ENCODE measurements around the gene SORCS1.
"Not testable (repeated sequence)": the region's sequence is repeated elsewhere in the genome, so short reads cannot be mapped to it uniquely, and the experiment has no call there.

Gene SORCS1

DNA sequence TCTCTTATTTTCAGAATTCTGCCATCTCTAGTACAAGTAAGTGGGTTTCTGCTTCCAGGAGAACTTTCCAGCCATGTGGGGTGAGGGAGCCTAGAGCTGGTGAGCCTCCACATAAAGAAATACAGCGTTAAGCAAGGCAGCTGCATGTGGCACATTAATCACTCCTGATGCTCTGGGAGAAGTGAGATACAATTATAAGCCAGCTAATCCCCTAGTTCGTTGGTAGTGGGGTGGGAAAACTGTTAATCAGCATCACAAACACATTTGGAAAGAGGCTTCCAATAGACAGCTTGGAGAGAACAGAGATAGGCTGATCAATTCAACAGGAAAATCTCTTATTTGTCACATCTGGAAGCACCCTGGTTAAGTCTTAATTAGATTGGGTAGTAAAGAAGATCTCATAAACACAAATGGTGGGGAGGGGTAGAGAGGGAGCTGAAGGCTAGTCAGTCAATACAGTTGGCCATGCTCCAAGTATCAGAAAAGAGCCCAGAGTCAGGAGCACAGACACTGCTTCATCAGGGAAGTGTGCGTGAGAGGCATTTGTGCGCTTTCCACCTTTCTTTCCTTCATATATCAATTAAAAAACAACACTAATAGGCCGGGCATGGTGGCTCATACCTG lies 130.6 kb downstream of the SORCS1 start:
- TF ChIP-seq, protein P1, sequence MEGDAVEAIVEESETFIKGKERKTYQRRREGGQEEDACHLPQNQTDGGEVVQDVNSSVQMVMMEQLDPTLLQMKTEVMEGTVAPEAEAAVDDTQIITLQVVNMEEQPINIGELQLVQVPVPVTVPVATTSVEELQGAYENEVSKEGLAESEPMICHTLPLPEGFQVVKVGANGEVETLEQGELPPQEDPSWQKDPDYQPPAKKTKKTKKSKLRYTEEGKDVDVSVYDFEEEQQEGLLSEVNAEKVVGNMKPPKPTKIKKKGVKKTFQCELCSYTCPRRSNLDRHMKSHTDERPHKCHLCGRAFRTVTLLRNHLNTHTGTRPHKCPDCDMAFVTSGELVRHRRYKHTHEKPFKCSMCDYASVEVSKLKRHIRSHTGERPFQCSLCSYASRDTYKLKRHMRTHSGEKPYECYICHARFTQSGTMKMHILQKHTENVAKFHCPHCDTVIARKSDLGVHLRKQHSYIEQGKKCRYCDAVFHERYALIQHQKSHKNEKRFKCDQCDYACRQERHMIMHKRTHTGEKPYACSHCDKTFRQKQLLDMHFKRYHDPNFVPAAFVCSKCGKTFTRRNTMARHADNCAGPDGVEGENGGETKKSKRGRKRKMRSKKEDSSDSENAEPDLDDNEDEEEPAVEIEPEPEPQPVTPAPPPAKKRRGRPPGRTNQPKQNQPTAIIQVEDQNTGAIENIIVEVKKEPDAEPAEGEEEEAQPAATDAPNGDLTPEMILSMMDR (IDR thresholded peaks at IDR 0.05; ENCODE audit: low read depth, low read length), result no peak

GRCh38 chr10:107032700-107033401 lies 131.7 kb downstream of the SORCS1 start:
- TF ChIP-seq, protein P1 (IDR thresholded peaks at IDR 0.05; ENCODE audit: low read depth, low read length), result no peak
- DNase-seq (ENCODE audit: low read depth in 2 of 2), result no peak
- H3K4me3 ChIP-seq (replicated peaks in 1 of 2; ENCODE audit: low read depth in 2 of 2, low read length in 2 of 2), result no peak overlapping the region

More for the DNA sequence above, 130.6 kb downstream of the SORCS1 start:
- H3K4me3 ChIP-seq (replicated peaks in 1 of 2; ENCODE audit: low read depth in 2 of 2, low read length in 2 of 2), result no peak overlapping the region
- no peak for DNase-seq (ENCODE audit: low read depth in 2 of 2)

DNA sequence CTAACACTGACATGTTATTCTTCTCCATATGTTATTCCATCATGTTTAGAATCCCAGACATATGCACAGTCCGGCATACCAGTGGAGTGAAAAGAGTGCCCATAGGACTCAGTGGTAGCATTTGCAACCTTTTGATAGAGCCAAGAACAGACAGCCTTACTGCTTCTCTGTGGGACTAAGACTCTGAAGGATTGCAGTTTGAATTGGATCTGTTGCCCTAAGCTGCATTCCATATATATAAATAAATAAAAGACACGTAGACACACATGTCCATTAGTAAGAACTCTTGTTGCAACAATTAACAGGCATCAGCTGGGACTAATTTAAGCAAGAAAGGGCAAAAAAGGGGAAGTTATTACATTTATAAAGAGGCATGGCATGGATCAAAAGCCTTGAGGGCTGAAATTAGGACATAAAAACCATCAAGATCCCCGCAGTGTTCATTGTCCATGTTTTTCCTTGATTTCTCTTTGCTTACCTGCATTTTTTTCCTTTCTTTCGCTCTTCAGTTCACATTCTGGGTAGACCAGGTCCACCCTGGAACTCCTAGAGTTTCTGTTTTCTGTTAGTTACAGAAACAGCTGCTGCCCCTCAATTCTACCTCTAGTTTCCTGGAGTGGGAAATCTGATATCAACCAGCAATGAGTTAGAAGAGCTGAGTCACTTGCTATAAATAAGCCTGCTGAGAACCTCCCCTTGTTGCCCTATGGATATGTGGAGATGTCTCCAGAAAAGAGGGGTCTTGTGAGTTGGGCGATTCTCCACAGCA lies 132.4 kb downstream of the SORCS1 start:
- no peak for DNase-seq (ENCODE audit: low read depth in 2 of 2)
- no peak overlapping the region for H3K4me3 ChIP-seq (replicated peaks in 1 of 2; ENCODE audit: low read depth in 2 of 2, low read length in 2 of 2)
- TF ChIP-seq, protein P1 (IDR thresholded peaks at IDR 0.05; ENCODE audit: low read depth, low read length), result no peak

DNA sequence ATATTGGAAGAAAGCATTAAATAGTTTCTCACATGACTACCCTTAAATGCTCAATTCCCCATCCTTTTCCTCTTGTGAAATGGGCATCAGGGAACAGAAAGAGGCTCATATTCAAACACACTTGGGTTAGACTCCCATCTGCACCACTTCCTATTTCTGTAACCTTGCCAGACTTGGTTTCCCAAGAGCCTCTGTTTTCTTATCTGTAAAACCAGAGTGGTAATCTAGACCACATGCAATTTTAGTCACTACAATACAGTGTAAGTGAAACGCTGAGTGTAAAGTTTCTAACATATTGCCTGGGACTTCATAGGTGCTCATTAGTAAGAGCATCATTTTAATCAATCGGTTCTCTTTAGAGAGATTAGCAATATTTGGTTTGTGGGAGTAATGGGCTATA lies 136.3 kb downstream of the SORCS1 start:
- TF ChIP-seq, protein P1 (IDR thresholded peaks at IDR 0.05; ENCODE audit: low read depth, low read length), result no peak
- no peak for DNase-seq (ENCODE audit: low read depth in 2 of 2)
- no peak overlapping the region for H3K4me3 ChIP-seq (replicated peaks in 1 of 2; ENCODE audit: low read depth in 2 of 2, low read length in 2 of 2)

DNA sequence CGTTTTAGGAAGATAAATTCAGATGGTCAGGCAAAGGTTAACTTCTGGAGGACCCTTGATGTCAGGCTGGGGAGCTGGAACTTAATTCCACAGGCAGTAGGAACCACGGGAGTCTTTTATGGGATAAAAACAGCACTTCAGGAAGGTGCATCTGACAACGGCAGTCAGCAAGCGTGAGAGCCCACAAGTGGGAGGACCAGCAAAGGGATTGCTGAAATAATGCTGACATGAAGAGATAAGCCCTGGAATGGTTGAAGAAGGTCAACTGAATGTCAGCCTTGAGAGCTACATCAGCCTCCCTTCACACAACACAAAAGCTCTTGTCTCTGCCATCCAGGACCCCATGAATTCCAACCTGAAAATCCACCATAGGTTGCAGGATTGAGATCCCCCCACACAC lies 138.8 kb downstream of the SORCS1 start:
- DNase-seq (ENCODE audit: low read depth in 2 of 2), result no peak
- TF ChIP-seq, protein P1 (IDR thresholded peaks at IDR 0.05; ENCODE audit: low read depth, low read length), result no peak
- H3K4me3 ChIP-seq (replicated peaks in 1 of 2; ENCODE audit: low read depth in 2 of 2, low read length in 2 of 2), result no peak overlapping the region

DNA sequence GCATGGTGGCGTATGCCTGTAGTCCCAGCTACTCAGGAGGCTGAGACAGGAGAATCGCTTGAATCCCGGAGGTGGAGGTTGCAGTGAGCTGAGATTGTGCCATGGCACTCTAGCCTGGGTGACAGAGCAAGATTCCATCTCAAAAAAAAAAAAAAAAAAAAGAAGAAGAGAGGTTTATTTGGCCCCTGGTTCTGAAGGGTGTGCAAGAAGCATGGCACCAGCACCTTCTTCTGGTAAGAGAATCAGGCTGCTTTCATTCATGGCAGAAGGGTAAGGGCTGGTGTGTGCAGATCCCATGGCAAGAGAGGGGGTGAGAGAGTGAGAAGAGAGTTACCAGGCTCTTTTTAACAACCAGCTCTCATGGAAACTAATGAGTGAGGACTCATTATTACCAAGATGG lies 140.5 kb downstream of the SORCS1 start:
- not testable (repeated sequence) for H3K4me3 ChIP-seq (replicated peaks in 1 of 2; ENCODE audit: low read depth in 2 of 2, low read length in 2 of 2); DNase-seq (ENCODE audit: low read depth in 2 of 2)
